Progenitor cell of endocrine pancreas (in vitro differentiated cells): Measurements from ENCODE around the gene SPG11. TPM values are rescaled to one million over a fixed set of nuclear protein-coding genes. Genes with fewer than 3 reads are reported as not detected.

Experiments
- DNase-seq: peaks from one replicate; pipeline ENCODE4 v3.0.0; 2021; ENCODE audit warnings: low spot score; ENCODE audit not compliant: unreplicated experiment
- H3K27ac Mint-ChIP-seq: 2 replicates; pipeline ENCODE4 v1.8.0; 2021; ENCODE audit warnings: mild to moderate bottlenecking, moderate library complexity, mixed read lengths
- H3K27me3 Mint-ChIP-seq: 2 replicates; pipeline ENCODE4 v1.8.0; 2021; ENCODE audit warnings: mixed read lengths
- H3K36me3 Mint-ChIP-seq: 2 replicates; pipeline ENCODE4 v1.8.0; 2022; ENCODE audit warnings: mixed read lengths; ENCODE audit not compliant: insufficient read depth
- H3K4me1 Mint-ChIP-seq: 2 replicates; pipeline ENCODE4 v1.8.0; 2021; ENCODE audit warnings: low read depth, mixed read lengths
- H3K4me3 Mint-ChIP-seq: 2 replicates; pipeline ENCODE4 v1.8.0; 2021; ENCODE audit warnings: low read depth, mild to moderate bottlenecking, moderate library complexity, mixed read lengths
- H3K9me3 Mint-ChIP-seq: 2 replicates; pipeline ENCODE4 v1.8.0; 2021; ENCODE audit warnings: low read depth, mixed read lengths
- total RNA-seq: library from RNA; stranded (reverse); gene quantifications from 2 replicates; pipeline ENCODE4 v1.2.1, GENCODE V29; 2021
- TF ChIP-seq, protein P1 (sequence below): fragments of 200-600 bp; sonication (generic); IDR thresholded peaks from one replicate; pipeline ENCODE4 v1.5.0; 2021; ENCODE audit warnings: antibody characterized with exemption, mild to moderate bottlenecking; ENCODE audit not compliant: unreplicated experiment

SPG11 gene
- total RNA-seq, 1 donor from 2014 or later, result 96.4 TPM

- Mint-ChIP-seq H3K9me3 (no peaks in the 10 kb centered on the region), H3K27ac (no peak overlapping the region), H3K36me3 (peaks cover 31% of the 10 kb centered on the region), H3K4me1 (no peaks in the 10 kb centered on the region), H3K27me3 (no peaks in the 10 kb centered on the region), H3K4me3 (no peak overlapping the region)
- TF ChIP-seq, protein P1, sequence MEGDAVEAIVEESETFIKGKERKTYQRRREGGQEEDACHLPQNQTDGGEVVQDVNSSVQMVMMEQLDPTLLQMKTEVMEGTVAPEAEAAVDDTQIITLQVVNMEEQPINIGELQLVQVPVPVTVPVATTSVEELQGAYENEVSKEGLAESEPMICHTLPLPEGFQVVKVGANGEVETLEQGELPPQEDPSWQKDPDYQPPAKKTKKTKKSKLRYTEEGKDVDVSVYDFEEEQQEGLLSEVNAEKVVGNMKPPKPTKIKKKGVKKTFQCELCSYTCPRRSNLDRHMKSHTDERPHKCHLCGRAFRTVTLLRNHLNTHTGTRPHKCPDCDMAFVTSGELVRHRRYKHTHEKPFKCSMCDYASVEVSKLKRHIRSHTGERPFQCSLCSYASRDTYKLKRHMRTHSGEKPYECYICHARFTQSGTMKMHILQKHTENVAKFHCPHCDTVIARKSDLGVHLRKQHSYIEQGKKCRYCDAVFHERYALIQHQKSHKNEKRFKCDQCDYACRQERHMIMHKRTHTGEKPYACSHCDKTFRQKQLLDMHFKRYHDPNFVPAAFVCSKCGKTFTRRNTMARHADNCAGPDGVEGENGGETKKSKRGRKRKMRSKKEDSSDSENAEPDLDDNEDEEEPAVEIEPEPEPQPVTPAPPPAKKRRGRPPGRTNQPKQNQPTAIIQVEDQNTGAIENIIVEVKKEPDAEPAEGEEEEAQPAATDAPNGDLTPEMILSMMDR, result no peak
- no peak for DNase-seq
Measured at GRCh38 chr15:44603126-44603525, 60.3 kb downstream of the SPG11 start.

DNA sequence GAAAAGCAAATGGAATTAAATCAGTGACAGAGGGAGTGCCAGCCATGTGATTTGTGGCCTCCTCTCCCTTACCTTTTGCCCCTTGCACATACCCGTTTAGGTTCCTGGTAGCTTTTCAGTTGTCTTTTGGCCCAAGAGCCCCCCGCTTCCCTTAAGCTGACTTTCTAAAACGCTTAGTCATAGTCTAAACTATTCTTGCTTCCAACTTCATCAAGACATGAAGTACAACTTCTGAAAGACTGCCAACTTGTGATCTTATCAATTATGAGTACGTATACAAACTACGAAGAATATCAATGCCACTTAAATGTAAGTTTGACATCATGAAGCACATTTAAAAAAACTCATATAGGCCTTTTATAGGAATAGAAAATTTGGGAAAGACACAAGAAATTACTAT is 64.6 kb downstream of the SPG11 start:
- Mint-ChIP-seq H3K4me3 (no peak overlapping the region), H3K4me1 (no peaks in the 10 kb centered on the region)

DNA sequence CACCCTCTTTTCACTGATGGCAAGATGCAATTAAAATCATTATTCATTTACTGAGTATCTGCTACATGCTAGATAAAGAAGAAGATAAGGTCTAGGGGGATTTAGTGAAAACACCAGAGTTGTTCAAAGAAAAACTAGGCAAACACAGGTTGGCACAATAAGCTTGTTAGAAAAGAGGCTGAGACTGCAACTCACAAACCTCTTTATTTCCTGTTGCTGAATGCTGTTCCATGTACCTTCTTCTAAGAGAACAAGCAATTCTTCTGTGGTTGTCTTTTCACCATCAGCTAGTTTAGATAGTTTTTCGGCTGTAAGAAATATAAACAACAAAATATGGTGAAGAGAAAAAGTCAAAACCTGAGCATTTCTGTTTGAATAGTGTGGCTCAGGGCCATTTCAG is 65.4 kb downstream of the SPG11 start:
- Mint-ChIP-seq H3K27ac (no peak overlapping the region), H3K4me1 (no peaks in the 10 kb centered on the region), H3K9me3 (no peaks in the 10 kb centered on the region), H3K36me3 (peaks cover 33% of the 10 kb centered on the region), H3K27me3 (no peaks in the 10 kb centered on the region), H3K4me3 (no peak overlapping the region)
- TF ChIP-seq, protein P1, result no peak
- DNase-seq, result no peak

More for the DNA sequence above, 64.6 kb downstream of the SPG11 start:
- peaks cover 33% of the 10 kb centered on the region for H3K36me3 Mint-ChIP-seq
- TF ChIP-seq, protein P1, result no peak
- H3K9me3 Mint-ChIP-seq, result no peaks in the 10 kb centered on the region
- no peak overlapping the region for H3K27ac Mint-ChIP-seq
- no peak for DNase-seq
- H3K27me3 Mint-ChIP-seq, result no peaks in the 10 kb centered on the region

DNA sequence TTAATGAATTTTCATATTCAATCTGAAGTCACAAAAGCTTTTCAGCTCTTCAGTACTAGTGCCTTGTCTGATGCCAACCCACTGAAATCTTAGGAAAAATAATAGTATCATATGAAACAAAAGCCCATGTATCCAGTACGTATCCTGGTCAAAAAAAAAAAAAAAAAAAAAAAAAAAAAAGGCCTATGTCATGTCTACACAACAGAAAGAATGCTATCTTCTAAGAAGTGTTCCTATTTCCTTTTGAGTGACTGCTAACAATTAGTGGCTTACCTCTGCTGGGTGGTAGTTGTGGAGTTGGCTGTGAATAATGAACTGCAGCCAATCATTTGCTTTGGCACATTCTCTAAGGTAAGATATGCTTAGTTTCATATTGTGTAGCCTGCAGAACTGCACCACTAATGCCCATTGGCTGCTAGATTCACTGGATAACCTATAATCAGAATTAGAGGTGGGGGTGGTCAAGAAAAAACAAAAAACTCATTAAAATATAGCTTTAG is 66.9 kb downstream of the SPG11 start:
- Mint-ChIP-seq H3K9me3 (no peaks in the 10 kb centered on the region), H3K4me1 (no peaks in the 10 kb centered on the region), H3K4me3 (no peak overlapping the region), H3K36me3 (peaks cover 26% of the 10 kb centered on the region), H3K27me3 (no peaks in the 10 kb centered on the region), H3K27ac (no peak overlapping the region)
- TF ChIP-seq, protein P1, result no peak
- no peak for DNase-seq

DNA sequence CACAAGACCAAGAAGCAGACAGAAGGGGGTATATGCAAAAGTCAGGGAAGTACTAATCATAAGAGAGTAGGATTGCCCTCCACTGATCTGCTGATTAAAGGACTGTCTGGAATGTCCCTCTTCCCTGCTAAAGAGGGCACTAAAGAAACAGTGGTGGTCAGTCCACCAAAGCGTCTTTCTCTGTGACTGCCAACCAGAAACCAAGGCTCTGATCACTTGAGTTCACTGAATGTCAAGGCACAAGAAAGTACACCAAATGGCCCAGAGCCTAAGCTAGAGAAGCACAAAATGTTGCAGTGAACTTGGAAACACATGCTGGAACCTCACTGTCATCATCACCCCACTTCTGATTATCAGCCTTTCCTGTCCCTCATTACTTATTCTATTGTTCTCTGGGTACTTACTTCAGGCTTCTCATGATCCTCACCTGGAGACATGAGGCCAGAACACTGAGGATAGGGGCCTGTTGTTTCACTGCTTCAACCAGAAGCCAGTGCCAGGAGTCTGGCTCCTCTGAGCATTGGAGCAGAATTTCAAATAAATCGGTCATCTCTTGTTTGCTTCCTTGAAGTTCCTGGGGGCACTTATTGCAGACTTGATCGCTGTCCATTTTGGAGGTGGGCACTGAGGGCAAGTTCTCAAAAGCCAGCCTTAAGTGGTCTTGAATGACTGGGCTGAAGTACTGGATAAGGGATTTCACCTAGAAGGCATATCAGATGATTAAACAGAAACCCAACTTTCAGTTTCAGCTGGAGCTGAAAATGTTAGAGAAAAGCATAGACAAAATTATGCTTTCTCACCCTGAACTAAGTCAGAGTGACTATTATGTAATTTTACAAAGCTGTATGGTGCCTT is 67.6 kb downstream of the SPG11 start:
- TF ChIP-seq, protein P1, result no peak
- no peak overlapping the region for H3K4me3 Mint-ChIP-seq
- DNase-seq, result no peak
- no peaks in the 10 kb centered on the region for H3K27me3 Mint-ChIP-seq
- no peak overlapping the region for H3K27ac Mint-ChIP-seq
- no peaks in the 10 kb centered on the region for H3K9me3 Mint-ChIP-seq
- no peaks in the 10 kb centered on the region for H3K4me1 Mint-ChIP-seq
- H3K36me3 Mint-ChIP-seq, result peaks cover 29% of the 10 kb centered on the region
